ENCODE measurements around the gene NEU1.

Gene NEU1

GRCh38 chr6:31906122-31906521 lies 43.5 kb upstream of the NEU1 start:
- Histone ChIP-seq H3K9ac (ENCODE audit: insufficient read length, low read depth) (peak overlapping the region; percentile 63), H3K27me3 (ENCODE audit: insufficient read depth, insufficient read length) (no peaks in the 10 kb centered on the region), H3K9me3 (ENCODE audit: insufficient read depth, low read length) (no peaks in the 10 kb centered on the region), H3K4me1 (ENCODE audit: insufficient read depth, insufficient read length) (peaks cover 4% of the 10 kb centered on the region), H3K4me3 (ENCODE audit: insufficient read length, low read depth) (no peak overlapping the region), H3K36me3 (ENCODE audit: insufficient read depth, insufficient read length, low read length) (peaks cover under 1% of the 10 kb centered on the region)
- DNase-seq (ENCODE audit: low read depth, low spot score): no peak
- TF ChIP-seq ZNF274 (IDR thresholded peaks at IDR 0.05; ENCODE audit: low read depth, low read length): no peak
- TF ChIP-seq SUZ12 (IDR thresholded peaks at IDR 0.05; ENCODE audit: extremely low read depth, insufficient read depth, insufficient read length): no peak
- TF ChIP-seq YY1 (IDR thresholded peaks at IDR 0.05; ENCODE audit: insufficient read depth, insufficient read length): no peak

GRCh38 chr6:31905041-31905440 lies 42.4 kb upstream of the NEU1 start:
- TF ChIP-seq ZNF274 (IDR thresholded peaks at IDR 0.05; ENCODE audit: low read depth, low read length) (no peak), SUZ12 (IDR thresholded peaks at IDR 0.05; ENCODE audit: extremely low read depth, insufficient read depth, insufficient read length) (no peak), YY1 (IDR thresholded peaks at IDR 0.05; ENCODE audit: insufficient read depth, insufficient read length) (no peak)
- H3K4me3 ChIP-seq (ENCODE audit: insufficient read length, low read depth): no peak overlapping the region
- H3K4me1 ChIP-seq (ENCODE audit: insufficient read depth, insufficient read length): peaks cover 9% of the 10 kb centered on the region
- H3K36me3 ChIP-seq (ENCODE audit: insufficient read depth, insufficient read length, low read length): peaks cover 4% of the 10 kb centered on the region
- no peaks in the 10 kb centered on the region for H3K9me3 ChIP-seq (ENCODE audit: insufficient read depth, low read length)
- no peak overlapping the region for H3K9ac ChIP-seq (ENCODE audit: insufficient read length, low read depth)
- H3K27me3 ChIP-seq (ENCODE audit: insufficient read depth, insufficient read length): no peaks in the 10 kb centered on the region
- no peak for DNase-seq (ENCODE audit: low read depth, low spot score)

GRCh38 chr6:31903957-31904356 lies 41.3 kb upstream of the NEU1 start:
- Histone ChIP-seq H3K27me3 (ENCODE audit: insufficient read depth, insufficient read length) (no peaks in the 10 kb centered on the region), H3K4me1 (ENCODE audit: insufficient read depth, insufficient read length) (peaks cover 9% of the 10 kb centered on the region), H3K36me3 (ENCODE audit: insufficient read depth, insufficient read length, low read length) (peaks cover 7% of the 10 kb centered on the region), H3K9me3 (ENCODE audit: insufficient read depth, low read length) (no peaks in the 10 kb centered on the region), H3K4me3 (ENCODE audit: insufficient read length, low read depth) (no peak overlapping the region), H3K9ac (ENCODE audit: insufficient read length, low read depth) (no peak overlapping the region)
- no peak for TF ChIP-seq YY1 (IDR thresholded peaks at IDR 0.05; ENCODE audit: insufficient read depth, insufficient read length)
- no peak for TF ChIP-seq ZNF274 (IDR thresholded peaks at IDR 0.05; ENCODE audit: low read depth, low read length)
- no peak for TF ChIP-seq SUZ12 (IDR thresholded peaks at IDR 0.05; ENCODE audit: extremely low read depth, insufficient read depth, insufficient read length)
- DNase-seq (ENCODE audit: low read depth, low spot score): no peak

GRCh38 chr6:31901953-31902643 lies 39.5 kb upstream of the NEU1 start, which contains the start of gene ZBTB12:
Gene ZBTB12, minus strand, starts transcription at chr6:31902086. Its CDS starts 781 bp downstream, at chr6:31901305.
- Histone ChIP-seq H3K9ac (ENCODE audit: insufficient read length, low read depth) (peak within 1 kb of the TSS; percentile 82), H3K27me3 (ENCODE audit: insufficient read depth, insufficient read length) (no peaks in the 10 kb centered on the region), H3K4me1 (ENCODE audit: insufficient read depth, insufficient read length) (peaks cover 9% of the 10 kb centered on the region), H3K4me3 (ENCODE audit: insufficient read length, low read depth) (peak within 1 kb of the TSS; percentile 40), H3K36me3 (ENCODE audit: insufficient read depth, insufficient read length, low read length) (peaks cover 7% of the 10 kb centered on the region), H3K9me3 (ENCODE audit: insufficient read depth, low read length) (no peaks in the 10 kb centered on the region)
- DNase-seq (ENCODE audit: low read depth, low spot score): peak; percentile 89
- TF ChIP-seq ZNF274 (IDR thresholded peaks at IDR 0.05; ENCODE audit: low read depth, low read length) (no peak), SUZ12 (IDR thresholded peaks at IDR 0.05; ENCODE audit: extremely low read depth, insufficient read depth, insufficient read length) (no peak), YY1 (IDR thresholded peaks at IDR 0.05; ENCODE audit: insufficient read depth, insufficient read length) (no peak)

- DNase-seq (ENCODE audit: low read depth, low spot score): no peak
- peaks cover 8% of the 10 kb centered on the region for H3K4me1 ChIP-seq (ENCODE audit: insufficient read depth, insufficient read length)
- peaks cover 11% of the 10 kb centered on the region for H3K36me3 ChIP-seq (ENCODE audit: insufficient read depth, insufficient read length, low read length)
Observed at GRCh38 chr6:31901415-31901952, 38.9 kb upstream of the NEU1 start.

GRCh38 chr6:31900917-31901414 lies 38.3 kb upstream of the NEU1 start:
- TF ChIP-seq ZNF274 (IDR thresholded peaks at IDR 0.05; ENCODE audit: low read depth, low read length) (no peak), YY1 (IDR thresholded peaks at IDR 0.05; ENCODE audit: insufficient read depth, insufficient read length) (no peak), SUZ12 (IDR thresholded peaks at IDR 0.05; ENCODE audit: extremely low read depth, insufficient read depth, insufficient read length) (no peak)
- peak overlapping the region; percentile 40 for H3K4me3 ChIP-seq (ENCODE audit: insufficient read length, low read depth)
- H3K4me1 ChIP-seq (ENCODE audit: insufficient read depth, insufficient read length): peaks cover 6% of the 10 kb centered on the region
- no peaks in the 10 kb centered on the region for H3K27me3 ChIP-seq (ENCODE audit: insufficient read depth, insufficient read length)
- peak overlapping the region; percentile 67 for H3K9ac ChIP-seq (ENCODE audit: insufficient read length, low read depth)
- H3K36me3 ChIP-seq (ENCODE audit: insufficient read depth, insufficient read length, low read length): peaks cover 15% of the 10 kb centered on the region
- DNase-seq (ENCODE audit: low read depth, low spot score): no peak
- no peaks in the 10 kb centered on the region for H3K9me3 ChIP-seq (ENCODE audit: insufficient read depth, low read length)

More at GRCh38 chr6:31901415-31901952, 38.9 kb upstream of the NEU1 start:
- Histone ChIP-seq H3K4me3 (ENCODE audit: insufficient read length, low read depth) (peak overlapping the region; percentile 40), H3K9ac (ENCODE audit: insufficient read length, low read depth) (peak overlapping the region; percentile 67), H3K27me3 (ENCODE audit: insufficient read depth, insufficient read length) (no peaks in the 10 kb centered on the region), H3K9me3 (ENCODE audit: insufficient read depth, low read length) (no peaks in the 10 kb centered on the region)
- TF ChIP-seq YY1 (IDR thresholded peaks at IDR 0.05; ENCODE audit: insufficient read depth, insufficient read length) (no peak), SUZ12 (IDR thresholded peaks at IDR 0.05; ENCODE audit: extremely low read depth, insufficient read depth, insufficient read length) (no peak), ZNF274 (IDR thresholded peaks at IDR 0.05; ENCODE audit: low read depth, low read length) (no peak)
